Astrocyte of the spinal cord (primary cell): ENCODE measurements around the gene ZMYM2.

Experiments used
- DNase-seq: peaks from one replicate; pipeline ENCODE4 v3.0.0; 2011; ENCODE audit warnings: low read depth, low spot score
- H3K4me3 ChIP-seq: 2 replicates; pipeline ENCODE4 v1.5.1; 2011; ENCODE audit warnings: low read depth, mild to moderate bottlenecking, low read length, moderate library complexity
- CTCF ChIP-seq: IDR thresholded peaks from 2 replicates; pipeline ENCODE4 v1.5.1; 2012; ENCODE audit warnings: low read depth, mild to moderate bottlenecking, low read length, inconsistent platforms
- in situ Hi-C: cut with HindIII; loops from 2 replicates; pipeline ENCODE4 v1.10.0; 2017; ENCODE audit warnings: low sequenced_read_pairs

ZMYM2 gene

GRCh38 chr13:20114066-20114610, 155.6 kb downstream of the ZMYM2 start:
- TF ChIP-seq CTCF, result no peak
- DNase-seq, result no peak

DNA sequence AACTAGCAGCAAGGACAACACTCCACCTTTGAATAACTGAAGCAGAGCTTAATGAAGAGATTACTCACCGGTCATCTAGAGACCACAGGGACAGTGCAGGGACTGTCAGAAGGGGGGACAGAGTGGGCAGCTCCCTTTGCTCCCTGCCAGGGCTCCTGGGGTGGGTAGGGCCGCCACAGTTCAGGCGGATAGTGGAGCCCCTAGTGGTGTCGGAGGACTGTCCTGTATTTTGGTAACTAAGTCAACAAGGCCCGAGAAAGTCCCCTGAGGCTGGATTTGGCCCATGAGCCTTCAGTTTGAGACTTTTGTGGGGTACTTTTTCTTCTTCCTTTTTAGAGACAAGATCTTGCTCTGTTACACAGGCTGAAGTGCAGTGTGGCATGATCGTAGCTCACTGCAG, 157.7 kb downstream of the ZMYM2 start:
- TF ChIP-seq CTCF, result no peak
- in situ Hi-C loops, result no loop called here
- no peak for DNase-seq
- no peak overlapping the region for H3K4me3 ChIP-seq

More at GRCh38 chr13:20114066-20114610, 155.6 kb downstream of the ZMYM2 start:
- in situ Hi-C loops, result no loop called here
- no peak overlapping the region for H3K4me3 ChIP-seq

DNA sequence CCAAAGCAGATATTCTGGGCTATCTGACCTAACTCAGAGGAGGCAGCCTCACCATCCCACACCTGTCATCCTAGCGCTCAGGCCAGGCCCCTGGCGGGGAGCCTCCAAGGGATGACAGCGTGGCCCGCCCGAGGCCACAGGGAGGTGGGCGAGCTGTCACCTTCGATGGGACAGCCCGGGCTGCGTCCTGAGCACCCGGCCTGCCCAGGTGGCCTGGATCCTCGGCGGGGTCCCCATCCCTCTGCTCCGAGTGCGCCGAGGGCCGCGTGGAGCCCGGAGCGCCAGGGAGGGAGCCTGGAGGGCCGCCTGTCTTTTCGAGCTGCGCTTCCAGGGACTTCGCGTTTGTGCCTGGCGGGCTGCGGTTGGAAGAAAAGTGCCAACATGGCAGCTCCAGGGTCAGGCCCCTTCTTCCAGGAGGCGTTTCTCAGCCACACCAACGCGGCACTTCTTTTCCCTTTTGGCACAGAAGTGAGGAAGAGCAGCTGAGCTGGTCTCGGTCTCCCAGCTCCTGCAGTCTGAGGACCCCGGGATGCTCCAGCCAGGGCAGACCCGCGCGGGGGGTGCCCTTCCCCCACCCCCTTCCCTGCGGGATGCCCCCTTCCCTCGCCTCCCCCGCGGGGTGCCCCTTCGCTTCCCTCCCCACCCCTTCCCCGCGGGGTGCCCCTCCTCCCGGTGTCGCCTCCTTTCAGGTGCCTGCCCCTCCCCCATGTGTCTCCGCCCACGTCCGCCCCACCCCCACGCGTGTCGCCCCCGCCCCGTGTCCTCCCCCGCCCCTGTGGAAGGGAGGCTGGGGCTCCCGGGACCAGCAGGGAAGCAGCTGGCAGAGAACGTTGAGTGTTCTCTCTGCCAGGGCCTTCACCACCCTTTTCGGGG, 160.0 kb downstream of the ZMYM2 start:
- in situ Hi-C loops, result no loop called here

GRCh38 chr13:20119960-20120359, 161.4 kb downstream of the ZMYM2 start:
- in situ Hi-C loops, result no loop called here
- no peak for DNase-seq
- no peak for TF ChIP-seq CTCF
- no peak overlapping the region for H3K4me3 ChIP-seq

More for the DNA sequence above, 160.0 kb downstream of the ZMYM2 start:
- no peak for TF ChIP-seq CTCF
- peak; percentile 36 for DNase-seq
- H3K4me3 ChIP-seq, result peak overlapping the region; percentile 48

GRCh38 chr13:20121159-20121525, 162.6 kb downstream of the ZMYM2 start:
- no peak overlapping the region for H3K4me3 ChIP-seq
- in situ Hi-C loops, result no loop called here
- TF ChIP-seq CTCF, result no peak
- DNase-seq, result no peak

DNA sequence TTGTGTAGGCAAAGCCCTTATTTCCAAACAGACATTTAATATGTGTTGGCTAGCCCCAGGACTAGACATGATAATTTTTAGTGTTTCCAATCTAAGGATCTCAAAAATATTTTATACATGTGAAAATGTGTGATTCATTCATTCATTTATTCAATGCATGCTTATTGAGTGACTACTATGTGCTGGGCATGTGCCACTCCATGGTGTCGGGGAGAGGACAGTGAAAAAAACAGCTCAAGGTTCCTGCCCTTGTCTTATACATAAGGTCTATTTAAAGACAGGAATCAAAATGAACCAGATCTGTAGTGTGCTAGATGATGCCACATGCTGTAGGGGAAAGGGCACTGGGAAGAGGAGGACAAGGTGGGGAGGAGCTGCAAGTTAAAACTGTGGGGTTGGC, 165.8 kb downstream of the ZMYM2 start:
- no peak for TF ChIP-seq CTCF
- in situ Hi-C loops, result no loop called here
- H3K4me3 ChIP-seq, result no peak overlapping the region
- no peak for DNase-seq
